HepG2 (cell line): ENCODE measurements around the gene CYP20A1. TPM values are rescaled to one million over a fixed set of nuclear protein-coding genes. Genes with fewer than 3 reads are reported as not detected.

ENCODE experiments used
- E2F5 ChIP-seq: sonication (generic); formaldehyde crosslinking; conservative IDR thresholded peaks from 2 replicates; pipeline ENCODE4 v1.4.0; 2020; ENCODE audit warnings: missing genetic modification reagents
- ERF ChIP-seq: IDR thresholded peaks from 2 replicates; pipeline ENCODE4 v1.6.1; 2018; ENCODE audit warnings: missing biosample characterization, missing genetic modification reagents
- ETV6 ChIP-seq: sonication (generic); formaldehyde crosslinking; conservative IDR thresholded peaks from 2 replicates; pipeline ENCODE4 v1.4.0; 2020; ENCODE audit warnings: missing genetic modification reagents
- HDAC6 ChIP-seq: fragments of 200-600 bp; sonication (generic); IDR thresholded peaks from 2 replicates; pipeline ENCODE4 v1.7.0; 2017; ENCODE audit warnings: mild to moderate bottlenecking, antibody characterized with exemption, low read length, low read depth
- PAXIP1 ChIP-seq: sonication (generic); formaldehyde crosslinking; conservative IDR thresholded peaks from 2 replicates; pipeline ENCODE4 v1.4.0; 2020; ENCODE audit warnings: mild to moderate bottlenecking, missing genetic modification reagents, moderate library complexity
- PHF8 ChIP-seq: sonication (generic); formaldehyde crosslinking; IDR thresholded peaks from 2 replicates; pipeline ENCODE4 v1.5.0; 2020; ENCODE audit warnings: missing genetic modification reagents
- RBM39 ChIP-seq: fragments of 200-400 bp; formaldehyde crosslinking; IDR thresholded peaks from one replicate; pipeline ENCODE4 v1.6.1; 2018; ENCODE audit warnings: antibody characterized with exemption, mild to moderate bottlenecking, low read depth, low read length; ENCODE audit not compliant: poor library complexity, severe bottlenecking
- SALL1 ChIP-seq: sonication (generic); formaldehyde crosslinking; IDR thresholded peaks from 2 replicates; pipeline ENCODE4 v1.8.0; 2022; ENCODE audit warnings: mild to moderate bottlenecking, missing genetic modification reagents
- ZBTB7B ChIP-seq: sonication (generic); formaldehyde crosslinking; IDR thresholded peaks from 2 replicates; pipeline ENCODE4 v1.4.0; 2020; ENCODE audit warnings: missing genetic modification reagents
- ZNF343 ChIP-seq: sonication (generic); formaldehyde crosslinking; IDR thresholded peaks from 2 replicates; pipeline ENCODE4 v1.4.0; 2020; ENCODE audit warnings: mild to moderate bottlenecking, missing genetic modification reagents
- ZNF556 ChIP-seq: sonication (generic); formaldehyde crosslinking; IDR thresholded peaks from 2 replicates; pipeline ENCODE4 v1.4.0; 2020; ENCODE audit warnings: mild to moderate bottlenecking, missing genetic modification reagents, borderline replicate concordance
- polyA plus RNA-seq, 8 experiments: library from polyadenylated mRNA; depleted of rRNA in 3 of 8; stranded (reverse) in 7 of 8; unstranded in 1 of 8; fragments of >200 nt; fragmentation: Illumina TruSeq in 4 of 8; extraction: Trizol in 4 of 8; gene quantifications; 2 replicates each; pipeline versions ENCODE4 v1.2.1 to v1.2.3, GENCODE V29; 2011 to 2016; ENCODE audit warnings: low read depth in 4 of 8, missing spikeins in 1 of 8, mixed read lengths in 1 of 8; ENCODE audit not compliant: insufficient read depth in 1 of 8
- total RNA-seq, 5 experiments: library from RNA; depleted of rRNA; stranded (reverse); fragments of >200 nt; fragmentation: Illumina TruSeq; extraction: Trizol; gene quantifications; 2 replicates each; pipeline ENCODE4 v1.2.3, GENCODE V29; 2016; ENCODE audit warnings: low read depth in 1 of 5
- TF ChIP-seq, protein P1 (sequence below): sonication (generic); formaldehyde crosslinking; IDR thresholded peaks from 2 replicates; pipeline ENCODE4 v1.8.1; 2023; ENCODE audit warnings: mild to moderate bottlenecking, inconsistent platforms, moderate library complexity, missing genetic modification reagents, borderline replicate concordance
- TF ChIP-seq, protein P2 (sequence below): sonication (generic); formaldehyde crosslinking; IDR thresholded peaks from 2 replicates; pipeline ENCODE4 v1.4.0; 2020; ENCODE audit warnings: missing genetic modification reagents, borderline replicate concordance
- TF ChIP-seq, protein P3 (sequence below): sonication (generic); formaldehyde crosslinking; IDR thresholded peaks from 2 replicates; pipeline ENCODE4 v1.4.0; 2020; ENCODE audit warnings: mild to moderate bottlenecking, missing genetic modification reagents

Gene CYP20A1
- total and polyA plus RNA-seq, 2 of the 13 experiments (the other 11 are each of a cell fraction or from before 2014, with no cell fraction given) = 9.6 to 35.3 TPM

DNA sequence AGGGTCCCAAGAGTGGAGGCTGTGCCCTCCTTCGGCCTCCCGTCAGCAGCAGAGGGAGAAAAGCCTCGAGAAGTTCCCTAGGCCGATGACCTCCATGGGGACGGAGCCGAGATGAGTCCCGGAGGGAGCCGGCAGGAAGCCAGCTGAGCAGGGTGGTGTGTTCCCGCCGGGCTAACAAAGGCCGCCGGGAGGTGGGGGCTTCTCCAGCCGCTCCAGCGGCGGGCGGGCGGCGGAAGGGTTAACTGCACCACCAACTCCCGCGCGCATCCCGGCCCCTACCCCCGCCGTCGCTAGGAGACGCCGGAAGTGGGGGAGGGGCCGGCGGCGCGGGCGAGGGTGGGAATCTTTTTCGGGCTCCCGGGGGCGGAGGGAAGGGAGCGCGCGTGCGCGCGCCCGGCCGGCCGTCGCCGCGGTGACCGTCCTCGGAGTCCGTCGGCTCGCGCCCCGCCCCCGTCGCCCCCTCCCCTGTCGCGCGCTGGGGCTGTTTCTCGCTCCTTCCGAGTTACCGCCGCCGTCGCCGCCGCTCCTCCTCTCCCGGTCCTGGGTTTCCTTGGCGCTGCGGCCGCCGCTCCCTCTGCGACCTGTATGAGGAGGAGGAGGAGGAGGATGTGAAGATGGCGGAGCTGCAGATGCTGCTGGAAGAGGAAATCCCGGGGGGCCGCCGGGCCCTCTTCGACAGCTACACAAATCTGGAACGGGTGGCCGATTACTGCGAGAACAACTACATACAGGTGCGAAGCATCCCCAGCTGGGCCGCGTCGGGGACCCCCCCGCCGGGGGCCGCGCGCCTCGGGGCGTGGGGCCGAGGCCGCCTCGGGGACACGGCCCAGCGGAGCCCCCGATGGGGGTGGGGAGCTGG is 89.3 kb downstream of the CYP20A1 start, which contains the start of gene ABI2 (continued):
- peak; percentile 85 for TF ChIP-seq PAXIP1 (CRISPR knock-in tag)
- TF ChIP-seq ZNF556 (CRISPR knock-in tag) = peak; percentile 95
- peak; percentile 85 for TF ChIP-seq PHF8 (CRISPR knock-in tag)
- no peak for TF ChIP-seq HDAC6
- TF ChIP-seq, protein P1, sequence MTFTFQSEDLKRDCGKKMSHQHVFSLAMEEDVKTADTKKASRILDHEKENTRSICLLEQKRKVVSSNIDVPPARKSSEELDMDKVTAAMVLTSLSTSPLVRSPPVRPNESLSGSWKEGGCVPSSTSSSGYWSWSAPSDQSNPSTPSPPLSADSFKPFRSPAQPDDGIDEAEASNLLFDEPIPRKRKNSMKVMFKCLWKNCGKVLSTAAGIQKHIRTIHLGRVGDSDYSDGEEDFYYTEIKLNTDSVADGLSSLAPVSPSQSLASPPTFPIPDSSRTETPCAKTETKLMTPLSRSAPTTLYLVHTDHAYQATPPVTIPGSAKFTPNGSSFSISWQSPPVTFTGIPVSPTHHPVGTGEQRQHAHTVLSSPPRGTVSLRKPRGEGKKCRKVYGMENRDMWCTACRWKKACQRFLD (CRISPR knock-in tag) = 0 out of 2 replicates have a peak, but pooled peaks have one; percentile 51
- peak; percentile 94; the same call in 1 of the 2 replicates for TF ChIP-seq ZNF343 (CRISPR knock-in tag)
- TF ChIP-seq SALL1 = peak; percentile 84; the same call in 1 of the 2 replicates
- TF ChIP-seq E2F5 = peak; percentile 75; the same call in 1 of the 2 replicates
- peak; percentile 71 for TF ChIP-seq ERF (CRISPR knock-in tag)
- peak; percentile 95 for TF ChIP-seq ZBTB7B (CRISPR knock-in tag)
- TF ChIP-seq, protein P2, sequence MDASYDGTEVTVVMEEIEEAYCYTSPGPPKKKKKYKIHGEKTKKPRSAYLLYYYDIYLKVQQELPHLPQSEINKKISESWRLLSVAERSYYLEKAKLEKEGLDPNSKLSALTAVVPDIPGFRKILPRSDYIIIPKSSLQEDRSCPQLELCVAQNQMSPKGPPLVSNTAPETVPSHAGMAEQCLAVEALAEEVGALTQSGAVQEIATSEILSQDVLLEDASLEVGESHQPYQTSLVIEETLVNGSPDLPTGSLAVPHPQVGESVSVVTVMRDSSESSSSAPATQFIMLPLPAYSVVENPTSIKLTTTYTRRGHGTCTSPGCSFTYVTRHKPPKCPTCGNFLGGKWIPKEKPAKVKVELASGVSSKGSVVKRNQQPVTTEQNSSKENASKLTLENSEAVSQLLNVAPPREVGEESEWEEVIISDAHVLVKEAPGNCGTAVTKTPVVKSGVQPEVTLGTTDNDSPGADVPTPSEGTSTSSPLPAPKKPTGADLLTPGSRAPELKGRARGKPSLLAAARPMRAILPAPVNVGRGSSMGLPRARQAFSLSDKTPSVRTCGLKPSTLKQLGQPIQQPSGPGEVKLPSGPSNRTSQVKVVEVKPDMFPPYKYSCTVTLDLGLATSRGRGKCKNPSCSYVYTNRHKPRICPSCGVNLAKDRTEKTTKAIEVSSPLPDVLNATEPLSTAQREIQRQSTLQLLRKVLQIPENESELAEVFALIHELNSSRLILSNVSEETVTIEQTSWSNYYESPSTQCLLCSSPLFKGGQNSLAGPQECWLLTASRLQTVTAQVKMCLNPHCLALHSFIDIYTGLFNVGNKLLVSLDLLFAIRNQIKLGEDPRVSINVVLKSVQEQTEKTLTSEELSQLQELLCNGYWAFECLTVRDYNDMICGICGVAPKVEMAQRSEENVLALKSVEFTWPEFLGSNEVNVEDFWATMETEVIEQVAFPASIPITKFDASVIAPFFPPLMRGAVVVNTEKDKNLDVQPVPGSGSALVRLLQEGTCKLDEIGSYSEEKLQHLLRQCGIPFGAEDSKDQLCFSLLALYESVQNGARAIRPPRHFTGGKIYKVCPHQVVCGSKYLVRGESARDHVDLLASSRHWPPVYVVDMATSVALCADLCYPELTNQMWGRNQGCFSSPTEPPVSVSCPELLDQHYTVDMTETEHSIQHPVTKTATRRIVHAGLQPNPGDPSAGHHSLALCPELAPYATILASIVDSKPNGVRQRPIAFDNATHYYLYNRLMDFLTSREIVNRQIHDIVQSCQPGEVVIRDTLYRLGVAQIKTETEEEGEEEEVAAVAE (CRISPR knock-in tag) = peak; percentile 45; the same call in 1 of the 2 replicates
- TF ChIP-seq ETV6 (CRISPR knock-in tag) = 0 out of 2 replicates have a peak, but pooled peaks have one; percentile 75
- TF ChIP-seq, protein P3, sequence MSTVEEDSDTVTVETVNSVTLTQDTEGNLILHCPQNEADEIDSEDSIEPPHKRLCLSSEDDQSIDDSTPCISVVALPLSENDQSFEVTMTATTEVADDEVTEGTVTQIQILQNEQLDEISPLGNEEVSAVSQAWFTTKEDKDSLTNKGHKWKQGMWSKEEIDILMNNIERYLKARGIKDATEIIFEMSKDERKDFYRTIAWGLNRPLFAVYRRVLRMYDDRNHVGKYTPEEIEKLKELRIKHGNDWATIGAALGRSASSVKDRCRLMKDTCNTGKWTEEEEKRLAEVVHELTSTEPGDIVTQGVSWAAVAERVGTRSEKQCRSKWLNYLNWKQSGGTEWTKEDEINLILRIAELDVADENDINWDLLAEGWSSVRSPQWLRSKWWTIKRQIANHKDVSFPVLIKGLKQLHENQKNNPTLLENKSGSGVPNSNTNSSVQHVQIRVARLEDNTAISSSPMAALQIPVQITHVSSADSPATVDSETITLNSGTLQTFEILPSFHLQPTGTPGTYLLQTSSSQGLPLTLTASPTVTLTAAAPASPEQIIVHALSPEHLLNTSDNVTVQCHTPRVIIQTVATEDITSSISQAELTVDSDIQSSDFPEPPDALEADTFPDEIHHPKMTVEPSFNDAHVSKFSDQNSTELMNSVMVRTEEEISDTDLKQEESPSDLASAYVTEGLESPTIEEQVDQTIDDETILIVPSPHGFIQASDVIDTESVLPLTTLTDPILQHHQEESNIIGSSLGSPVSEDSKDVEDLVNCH (CRISPR knock-in tag) = 0 out of 2 replicates have a peak, but pooled peaks have one; percentile 51
- TF ChIP-seq RBM39 = peak; percentile 17
